SK-N-SH (cell line): ENCODE results near the gene CARD6.

Experiments
- CHD2 ChIP-seq: fragments of 150-350 bp; IDR thresholded peaks from 2 replicates; pipeline ENCODE4 v1.6.1; 2018; ENCODE audit warnings: low read length; ENCODE audit not compliant: partially characterized antibody
- CTCF ChIP-seq: fragments of 200-600 bp; sonication (generic); IDR thresholded peaks from 2 replicates; pipeline ENCODE4 v1.6.1; 2017; ENCODE audit warnings: antibody characterized with exemption, mild to moderate bottlenecking, moderate library complexity
- EP300 ChIP-seq, 2 experiments: IDR thresholded peaks; 2 replicates each; pipeline versions ENCODE4 v1.4.0 to v1.6.1; 2012; ENCODE audit warnings: borderline replicate concordance in 1 of 2, low read depth in 1 of 2, low read length in 1 of 2
- EZH2phosphoT487 ChIP-seq: fragments of 200-600 bp; sonication (generic); IDR thresholded peaks from 2 replicates; pipeline ENCODE4 v1.6.1; 2017; ENCODE audit warnings: low read depth, mixed run types, mild to moderate bottlenecking, antibody characterized with exemption, moderate library complexity, borderline replicate concordance
- GATA2 ChIP-seq: sonication (generic); formaldehyde crosslinking; IDR thresholded peaks from 2 replicates; pipeline ENCODE4 v1.5.0; 2020; ENCODE audit warnings: mild to moderate bottlenecking, missing genetic modification reagents
- POLR2AphosphoS5 ChIP-seq: IDR thresholded peaks from 2 replicates; pipeline ENCODE4 v1.6.1; 2012; ENCODE audit warnings: low read depth, low read length
- REST ChIP-seq: IDR thresholded peaks from 2 replicates; pipeline ENCODE4 v1.6.1; 2012; ENCODE audit warnings: mild to moderate bottlenecking, low read depth, low read length, moderate library complexity
- SMC3 ChIP-seq: IDR thresholded peaks from 2 replicates; pipeline ENCODE4 v1.6.1; 2012; ENCODE audit warnings: low read depth, low read length, improper control_type of control experiment
- TAF1 ChIP-seq: IDR thresholded peaks from 2 replicates; pipeline ENCODE4 v1.6.1; 2012; ENCODE audit warnings: low read depth, mild to moderate bottlenecking, low read length, moderate library complexity, borderline replicate concordance
- USF1 ChIP-seq: IDR thresholded peaks from 2 replicates; pipeline ENCODE4 v1.4.0; 2012; ENCODE audit warnings: low read depth, borderline replicate concordance
- USF2 ChIP-seq: fragments of 150-350 bp; IDR thresholded peaks from 2 replicates; pipeline ENCODE4 v1.6.1; 2017; ENCODE audit warnings: antibody characterized with exemption, low read length, low read depth, borderline replicate concordance
- ZBTB33 ChIP-seq: IDR thresholded peaks from 2 replicates; pipeline ENCODE4 v1.4.0; 2012; ENCODE audit warnings: low read depth, borderline replicate concordance

- TF ChIP-seq GATA2 (CRISPR knock-in tag) (no peak), EP300 (IDR thresholded peaks at IDR 0.05; ENCODE audit: borderline replicate concordance in 1 of 2, low read depth in 1 of 2, low read length in 1 of 2) (no peak), SMC3 (no peak), CHD2 (no peak), REST (no peak), CTCF (no peak), TAF1 (no peak), POLR2AphosphoS5 (no peak), USF1 (no peak), ZBTB33 (no peak), USF2 (no peak), EZH2phosphoT487 (no peak)
These were observed 14.5 kb upstream of the CARD6 start for GRCh38 chr5:40826489-40827187.
